ENCODE results near the gene ZNF446.
"Not testable (repeated sequence)": the region's sequence is repeated elsewhere in the genome, so short reads cannot be mapped to it uniquely, and the experiment has no call there.

The ZNF446 gene

DNA sequence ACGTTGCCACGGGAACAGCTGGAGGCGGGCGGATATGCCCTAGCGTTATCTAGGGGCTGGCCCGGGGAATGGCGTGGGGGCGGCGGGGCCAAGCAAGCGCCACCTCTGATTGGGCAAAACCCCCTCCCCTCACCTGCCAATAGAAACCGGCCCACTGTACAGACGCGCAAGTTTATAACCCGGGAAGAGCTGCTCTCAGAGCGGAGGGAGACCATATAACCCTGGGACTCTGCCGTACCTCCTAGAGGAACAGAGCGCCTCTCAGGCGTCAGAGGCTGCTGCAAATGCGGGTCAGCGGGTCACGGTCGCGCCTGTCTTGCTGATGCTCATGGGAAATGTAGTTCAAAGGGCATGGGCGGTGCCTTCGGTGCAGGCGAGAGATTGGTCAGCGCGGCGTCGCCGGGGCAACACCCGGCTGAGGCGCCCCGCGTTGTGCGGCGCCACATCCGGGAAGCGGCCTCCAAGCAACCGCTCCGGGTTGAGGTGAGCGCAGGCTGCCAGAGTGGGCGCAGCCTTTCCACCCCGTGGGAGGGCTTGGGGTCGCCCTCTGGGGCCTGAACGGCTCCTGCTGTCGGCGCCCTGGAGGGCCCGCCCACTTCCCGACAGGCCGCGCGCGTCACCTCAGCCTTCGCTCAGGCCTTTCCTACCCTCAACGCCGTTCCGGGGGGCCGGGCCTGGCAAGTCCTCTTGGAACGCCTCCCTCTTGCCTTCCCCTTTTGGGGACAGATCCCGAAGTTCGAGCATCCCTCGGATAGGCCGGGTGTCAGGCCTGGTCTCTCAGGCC, at the start of gene ZNF446:
ZNF446 (plus strand) TSS at position 639 of the 784 bp plus-strand sequence. CDS start 867 bp downstream, outside the sequence.
- DNase-seq (ENCODE audit: low read depth, low spot score), result peak; percentile 88

DNA sequence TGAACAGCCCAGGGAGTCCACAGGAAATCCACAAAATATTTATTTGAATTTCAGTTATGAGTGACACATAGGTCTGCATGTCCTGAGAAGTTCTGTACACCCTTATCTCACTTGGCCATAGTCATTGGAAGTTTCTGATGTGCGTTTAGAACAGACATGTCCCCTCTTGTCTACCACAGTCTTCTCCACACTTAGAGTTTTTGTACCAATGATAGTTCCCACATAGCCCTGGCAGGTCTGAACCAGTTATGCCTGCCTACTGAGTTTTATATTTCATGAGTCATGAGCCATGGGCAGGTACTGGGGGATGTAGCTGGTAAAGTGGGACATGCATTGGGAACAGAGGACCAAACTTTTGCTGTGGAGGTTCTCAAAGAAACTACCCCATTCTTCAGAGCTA, 47.5 kb upstream of the ZNF446 start:
- no peak for DNase-seq (ENCODE audit: low read depth, low spot score)

DNA sequence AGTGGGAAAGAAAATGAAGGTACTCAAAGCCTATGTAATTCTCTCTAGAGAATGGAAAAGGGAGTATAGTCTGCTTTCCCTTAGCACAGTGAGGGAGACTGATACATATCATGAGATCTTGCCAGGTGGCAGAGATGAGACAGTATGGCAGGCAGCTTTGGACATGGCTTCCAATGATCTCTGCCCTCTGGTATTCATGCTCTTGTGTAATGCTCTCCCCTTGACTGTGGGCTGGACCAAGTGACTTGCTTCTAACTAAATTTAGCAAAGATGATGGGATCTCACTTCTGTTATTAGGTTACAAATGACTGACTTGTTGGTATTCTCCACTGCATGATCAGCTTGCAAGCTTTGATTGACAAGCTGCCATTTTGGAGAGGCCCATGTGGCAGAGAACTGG, 46.4 kb upstream of the ZNF446 start:
- no peak for DNase-seq (ENCODE audit: low read depth, low spot score)

DNA sequence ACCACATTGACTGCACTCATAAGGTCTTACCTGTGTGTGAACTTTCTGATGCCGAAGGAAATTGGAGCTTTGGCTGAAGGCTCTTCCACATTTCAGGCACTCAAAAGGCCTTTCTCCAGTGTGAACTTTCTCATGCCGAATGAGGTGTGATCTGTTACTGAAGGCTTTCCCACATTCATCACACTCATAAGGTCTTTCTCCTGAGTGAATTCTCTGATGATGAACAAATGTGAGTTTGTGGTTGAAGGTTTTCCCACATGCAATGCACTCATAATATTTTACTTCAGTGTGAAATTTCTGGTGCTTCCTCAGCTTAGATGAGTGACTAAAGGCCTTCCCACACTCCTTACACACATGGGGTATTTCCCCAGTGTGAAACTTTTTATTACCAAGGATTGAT, 41.9 kb upstream of the ZNF446 start:
- no peak for DNase-seq (ENCODE audit: low read depth, low spot score)

DNA sequence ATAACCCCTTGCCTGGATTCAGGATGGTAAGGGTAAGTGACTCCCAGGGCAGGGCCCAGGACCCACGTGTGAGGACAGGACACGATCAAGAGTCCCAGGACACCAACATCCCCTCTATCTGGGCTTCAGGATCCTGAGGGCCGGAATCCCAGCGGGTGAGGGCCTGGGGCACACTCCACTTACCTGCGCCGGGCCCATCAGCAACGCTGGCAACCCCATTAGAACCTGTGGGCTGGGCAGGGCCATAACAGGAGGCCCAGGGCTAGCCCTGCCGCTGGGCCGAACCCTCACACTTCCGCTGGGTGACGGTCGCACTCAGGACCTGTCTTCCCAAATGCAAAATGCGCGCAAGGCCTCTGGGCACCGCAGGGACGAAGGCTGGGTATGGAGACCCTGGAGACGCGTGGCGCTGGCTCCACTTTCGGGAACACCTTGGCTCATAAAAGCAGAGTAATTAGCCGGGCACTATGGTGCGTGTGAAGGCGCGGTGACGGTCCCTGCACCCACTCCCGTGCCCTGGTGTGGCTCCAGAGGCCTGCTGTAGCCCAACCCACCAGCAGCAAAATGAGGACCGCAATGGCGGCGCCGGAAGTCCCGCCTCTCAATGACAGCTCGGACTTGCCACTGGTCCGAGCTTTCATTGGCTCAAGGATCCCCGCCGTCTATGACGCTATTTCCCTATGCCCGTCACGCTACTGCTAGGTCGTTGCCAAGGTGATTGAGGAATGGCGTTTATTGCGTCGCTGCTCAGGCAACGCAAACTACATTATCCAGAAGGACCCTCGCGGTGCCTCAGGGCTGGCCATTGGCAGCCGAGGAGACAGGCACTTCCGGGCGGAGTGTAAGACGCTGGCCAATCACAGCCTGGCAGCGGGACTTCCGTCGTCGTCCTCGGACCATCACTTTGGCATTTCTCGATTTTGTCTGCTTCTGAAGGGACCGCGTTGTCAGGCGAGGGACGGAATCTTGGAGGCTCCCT, 36.3 kb upstream of the ZNF446 start, which contains the start of gene ZNF132:
ZNF132 (minus strand) TSS at position 578 of the 979 bp plus-strand sequence; CDS start at position 246, 332 bp downstream.
- DNase-seq (ENCODE audit: low read depth, low spot score), result peak; percentile 89

DNA sequence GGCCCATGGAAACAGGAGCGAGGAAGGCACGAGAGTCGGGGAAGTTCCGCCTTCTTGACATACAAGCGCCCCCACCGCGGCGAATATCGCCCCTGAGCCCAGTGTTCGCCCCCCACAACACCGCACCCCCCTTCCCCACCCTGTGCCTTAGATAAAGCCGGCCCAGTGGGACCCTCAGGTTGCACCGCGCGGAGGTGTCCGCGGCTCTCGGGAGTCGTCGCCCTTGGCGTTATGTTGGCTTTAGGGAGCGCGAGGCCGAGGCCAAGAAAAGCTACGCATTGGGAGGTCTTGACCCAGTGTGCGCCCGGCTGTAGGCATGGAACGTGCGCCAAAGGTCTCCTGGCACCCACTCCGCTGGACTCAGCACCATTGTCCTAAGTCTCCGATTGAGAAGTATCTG, 35.6 kb upstream of the ZNF446 start:
- no peak for DNase-seq (ENCODE audit: low read depth, low spot score)

DNA sequence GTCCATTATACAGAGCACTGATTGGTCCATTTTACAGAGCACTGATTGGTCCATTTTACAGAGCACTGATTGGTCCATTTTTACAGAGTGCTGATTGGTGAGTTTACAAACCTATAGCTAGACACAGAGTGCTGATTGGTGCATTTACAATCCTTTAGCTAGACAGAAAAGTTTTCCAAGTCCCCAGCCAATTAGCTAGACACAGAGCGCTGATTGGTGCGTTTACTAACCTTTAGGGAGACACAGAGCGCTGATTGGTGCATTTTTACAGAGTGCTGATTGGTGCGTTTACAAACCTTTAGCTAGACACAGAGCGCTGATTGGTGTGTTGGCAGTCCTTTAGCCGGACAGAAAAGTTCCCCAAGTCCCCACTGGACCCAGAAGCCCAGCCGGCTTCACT, 33.2 kb upstream of the ZNF446 start:
- DNase-seq (ENCODE audit: low read depth, low spot score), result not testable (repeated sequence)

DNA sequence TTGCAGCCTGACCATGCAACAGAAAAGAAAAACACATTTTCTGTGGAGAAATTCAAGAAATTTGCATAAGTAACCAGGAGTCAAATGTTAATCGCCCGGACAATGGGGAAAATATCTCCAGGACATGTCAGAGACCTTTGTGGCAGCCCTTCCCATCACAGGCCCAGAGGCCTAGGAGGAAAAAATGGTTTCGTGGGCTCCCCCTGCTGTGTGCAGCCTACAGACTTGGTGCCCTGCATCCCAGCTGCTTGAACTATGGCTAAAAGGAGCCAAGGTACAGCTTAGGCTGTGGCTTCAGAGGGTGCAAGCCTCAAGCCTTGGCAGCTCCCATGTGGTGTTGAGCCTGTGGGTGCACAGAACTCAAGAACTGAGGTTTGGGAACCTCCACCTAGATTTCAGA, 27.3 kb upstream of the ZNF446 start:
- DNase-seq (ENCODE audit: low read depth, low spot score), result not testable (repeated sequence)

DNA sequence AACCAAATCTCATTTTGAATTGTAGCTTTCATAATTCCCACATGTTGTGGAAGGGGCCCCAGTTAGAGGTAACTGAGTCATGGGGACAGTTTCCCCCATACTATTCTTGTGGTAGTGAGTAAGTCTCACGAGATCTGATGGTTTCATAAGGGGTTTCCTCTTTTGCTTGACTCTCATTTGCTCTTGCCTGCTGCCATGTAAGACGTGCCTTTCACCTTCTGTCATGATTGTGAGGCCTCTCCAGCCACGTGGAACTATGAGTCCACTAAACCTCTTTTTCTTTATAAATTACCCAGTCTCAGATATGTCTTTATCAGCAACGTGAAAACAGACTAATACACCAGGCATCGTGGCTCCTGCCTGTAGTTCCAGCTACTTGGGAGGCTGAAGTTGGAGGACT, 26.2 kb upstream of the ZNF446 start:
- DNase-seq (ENCODE audit: low read depth, low spot score), result not testable (repeated sequence)

DNA sequence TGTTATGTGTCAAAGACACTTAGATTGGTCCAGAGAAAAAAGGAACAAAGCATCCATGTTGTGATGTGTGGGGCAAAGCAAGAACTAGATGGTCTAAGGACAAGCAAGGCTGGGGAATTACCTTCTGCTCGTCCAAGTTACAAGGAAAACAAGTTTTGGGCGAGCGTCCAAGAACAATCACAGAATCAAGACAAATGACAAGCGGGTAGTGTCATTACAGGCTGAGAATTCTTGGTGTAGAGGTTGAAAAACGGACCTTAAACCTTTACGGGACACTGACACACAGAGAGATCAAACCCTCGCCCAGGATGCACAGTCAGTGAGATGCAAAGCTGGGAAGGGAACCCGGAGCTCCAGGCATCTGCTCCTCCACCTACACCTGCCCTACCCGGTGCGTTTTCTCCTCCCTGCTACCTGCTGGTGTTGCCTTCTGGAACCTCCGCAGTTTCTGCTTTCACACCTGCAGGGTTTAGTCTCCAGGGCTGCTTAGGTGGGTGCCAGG, 25.2 kb upstream of the ZNF446 start:
- DNase-seq (ENCODE audit: low read depth, low spot score), result no peak

DNA sequence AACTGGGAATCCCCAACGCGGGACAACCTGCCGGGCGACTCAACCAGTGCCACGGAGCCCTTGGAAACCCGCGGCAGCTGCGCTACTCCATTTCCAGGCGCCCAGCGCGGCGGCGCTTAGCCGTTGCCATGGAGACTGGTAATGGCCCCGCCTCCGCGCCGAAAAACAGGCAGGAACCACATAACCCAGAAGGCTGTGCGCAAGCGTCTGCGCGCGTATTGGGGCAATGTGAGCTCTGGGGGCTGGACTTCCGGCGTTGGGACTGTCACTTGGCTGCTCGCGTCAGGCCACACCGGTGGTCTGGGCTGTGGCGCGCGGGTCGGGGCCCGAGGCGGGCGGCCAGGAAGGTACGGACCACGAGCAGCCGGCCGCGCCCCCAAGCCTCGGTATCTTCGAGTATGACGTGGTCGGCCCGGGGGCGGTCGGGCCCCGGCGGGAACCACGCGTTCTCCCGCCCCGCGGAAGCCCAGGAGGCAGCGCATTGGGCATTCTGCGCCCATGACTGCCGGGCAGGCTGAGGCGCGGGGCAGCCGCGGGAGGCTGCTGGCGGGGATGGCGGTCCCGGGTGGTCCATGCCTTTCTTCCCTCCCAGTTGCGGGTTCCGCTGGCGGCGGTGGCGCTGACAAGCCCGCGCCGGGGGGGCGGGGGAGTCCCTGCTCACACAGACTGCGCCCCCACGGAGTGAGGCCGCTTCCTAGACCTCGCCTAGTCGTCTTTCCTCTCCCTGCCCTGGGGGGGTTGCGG, 24.6 kb upstream of the ZNF446 start, which contains the start of gene ZNF324B:
ZNF324B (plus strand) TSS at position 265 of the 744 bp plus-strand sequence. CDS start 2,080 bp downstream, outside the sequence.
- peak; percentile 86 for DNase-seq (ENCODE audit: low read depth, low spot score)

DNA sequence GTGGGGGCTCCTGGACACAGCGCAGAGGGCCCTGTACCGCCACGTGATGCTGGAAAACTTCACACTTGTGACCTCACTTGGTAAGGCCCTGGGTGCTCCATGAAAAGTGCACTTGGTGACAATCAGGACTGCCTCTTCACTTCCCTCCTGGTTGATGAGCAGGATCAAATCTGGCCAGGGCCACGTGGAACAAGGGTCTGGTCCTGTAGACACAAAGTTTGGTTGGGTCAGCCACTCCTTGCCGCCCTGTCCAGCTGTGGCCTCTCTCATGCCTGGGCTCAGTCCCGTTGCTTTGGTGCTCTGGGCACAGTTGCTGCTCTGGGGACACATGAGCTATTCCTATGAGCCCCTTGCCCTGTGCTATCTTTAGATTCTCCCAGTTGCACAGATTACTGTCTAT, 22.4 kb upstream of the ZNF446 start:
- DNase-seq (ENCODE audit: low read depth, low spot score), result no peak

DNA sequence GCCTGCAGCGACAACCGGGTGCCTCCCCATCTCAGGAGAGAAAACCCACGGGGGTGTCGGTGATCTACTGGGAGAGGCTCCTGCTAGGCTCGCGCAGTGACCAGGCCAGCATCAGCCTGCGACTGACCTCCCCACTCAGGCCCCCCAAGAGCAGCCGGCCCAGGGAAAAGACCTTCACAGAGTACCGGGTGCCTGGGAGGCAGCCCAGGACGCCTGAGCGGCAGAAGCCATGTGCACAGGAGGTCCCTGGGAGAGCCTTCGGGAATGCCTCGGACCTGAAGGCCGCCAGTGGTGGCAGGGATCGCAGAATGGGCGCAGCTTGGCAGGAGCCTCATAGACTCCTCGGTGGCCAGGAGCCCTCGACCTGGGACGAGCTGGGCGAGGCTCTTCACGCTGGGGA, 20.8 kb upstream of the ZNF446 start:
- no peak for DNase-seq (ENCODE audit: low read depth, low spot score)

DNA sequence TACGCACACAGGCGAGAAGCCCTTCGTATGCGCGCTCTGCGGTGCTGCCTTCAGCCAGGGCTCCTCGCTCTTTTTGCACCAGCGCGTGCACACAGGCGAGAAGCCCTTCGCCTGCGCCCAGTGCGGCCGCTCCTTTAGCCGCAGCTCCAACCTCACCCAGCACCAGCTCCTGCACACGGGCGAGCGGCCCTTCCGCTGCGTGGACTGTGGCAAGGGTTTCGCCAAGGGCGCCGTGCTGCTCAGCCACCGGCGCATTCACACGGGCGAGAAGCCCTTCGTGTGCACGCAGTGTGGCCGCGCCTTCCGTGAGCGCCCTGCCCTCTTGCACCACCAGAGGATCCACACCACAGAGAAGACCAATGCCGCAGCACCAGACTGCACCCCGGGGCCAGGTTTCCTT, 20.0 kb upstream of the ZNF446 start:
- DNase-seq (ENCODE audit: low read depth, low spot score), result no peak

DNA sequence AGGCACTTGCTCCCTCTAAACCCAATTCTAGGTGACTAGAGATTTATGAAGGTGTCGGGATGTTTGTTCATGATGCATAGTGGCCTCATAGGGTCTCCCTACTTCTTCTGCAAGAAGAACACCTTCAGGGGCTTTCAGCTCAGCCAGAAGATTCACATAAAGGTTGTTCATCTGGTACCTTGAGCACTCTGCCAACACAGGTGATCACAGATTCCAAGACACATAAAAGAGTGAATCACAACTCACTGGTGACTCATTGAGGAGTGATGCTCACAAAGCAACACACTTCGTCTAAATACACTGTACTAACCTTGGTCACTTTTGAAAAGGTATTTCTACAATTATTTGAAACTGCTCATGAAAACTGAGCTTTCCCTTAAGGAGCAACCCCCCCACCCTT, 16.1 kb upstream of the ZNF446 start:
- DNase-seq (ENCODE audit: low read depth, low spot score), result no peak

DNA sequence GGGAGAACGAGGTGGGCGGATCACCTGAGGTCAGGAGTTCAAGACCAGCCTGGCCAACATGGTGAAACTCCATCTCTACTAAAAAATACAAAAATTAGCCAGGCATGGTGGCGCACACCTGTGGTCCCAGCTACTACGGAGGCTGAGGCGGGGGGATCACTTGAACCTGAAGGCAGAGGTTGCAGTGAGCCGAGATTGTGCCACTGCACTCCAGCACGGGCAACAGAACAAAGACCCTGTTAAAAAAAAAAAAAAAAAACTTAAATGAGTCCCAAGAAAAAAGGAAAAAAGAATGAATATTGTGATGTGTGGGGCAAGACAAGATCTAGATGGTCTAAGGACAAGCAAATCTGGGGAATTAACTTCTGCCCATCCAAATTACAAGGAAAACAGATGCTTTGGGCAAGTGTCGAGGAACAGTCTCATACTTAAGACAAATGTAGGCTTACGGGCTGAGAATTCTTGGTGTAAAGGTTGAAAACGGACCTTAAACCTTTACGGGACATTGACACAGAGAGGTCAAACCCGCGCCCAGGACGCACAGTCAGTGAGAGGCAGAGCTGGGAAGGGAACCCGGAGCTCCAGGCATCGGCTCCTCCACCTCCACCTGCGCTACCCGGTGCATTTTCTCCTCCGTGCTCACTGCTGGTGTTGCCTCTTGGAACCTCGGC, 9.9 kb upstream of the ZNF446 start:
- DNase-seq (ENCODE audit: low read depth, low spot score), result no peak

DNA sequence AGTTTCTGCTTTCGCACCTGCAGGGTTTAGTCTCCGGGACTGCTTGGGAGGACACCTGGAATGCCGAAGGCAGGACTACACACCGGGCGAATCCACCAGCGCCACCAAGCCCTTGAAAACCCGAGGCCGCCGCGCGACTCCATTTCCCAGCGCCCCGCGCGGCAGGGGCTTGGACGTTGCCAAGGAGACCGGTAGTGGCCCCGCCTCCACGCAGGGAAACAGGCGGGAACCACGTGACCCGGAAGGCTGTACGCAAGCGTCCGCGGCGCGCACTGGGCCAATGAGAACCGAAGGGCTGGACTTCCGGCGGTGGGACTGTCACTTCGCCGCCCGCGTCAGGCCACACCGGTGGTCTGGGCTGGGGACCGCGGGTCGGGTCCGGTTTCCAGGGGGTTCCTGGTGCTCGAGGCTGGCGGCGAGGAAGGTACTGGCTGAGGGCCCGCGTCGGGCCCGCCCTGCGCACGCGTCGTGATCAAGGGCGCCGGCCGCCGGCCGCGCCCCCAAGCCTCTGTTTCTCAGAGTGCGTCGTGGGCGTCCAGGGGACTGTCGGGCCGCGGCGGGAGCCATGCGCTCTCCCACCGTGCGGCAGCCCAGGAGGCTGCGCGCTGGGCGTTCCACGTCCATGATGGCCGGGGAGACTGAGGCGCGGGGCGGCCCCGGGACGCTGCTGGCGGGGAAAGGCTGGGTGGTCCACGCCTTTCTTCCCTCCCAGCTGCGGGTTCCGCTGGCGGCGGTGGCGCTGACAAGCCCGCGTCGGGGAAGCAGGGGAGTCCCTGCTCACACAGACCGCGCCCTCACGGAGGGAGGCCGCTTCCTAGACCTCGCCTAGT, 9.2 kb upstream of the ZNF446 start, which contains the start of gene ZNF324:
ZNF324 (plus strand) TSS at position 321 of the 830 bp plus-strand sequence. CDS start 2,106 bp downstream, outside the sequence.
- peak; percentile 88 for DNase-seq (ENCODE audit: low read depth, low spot score)

DNA sequence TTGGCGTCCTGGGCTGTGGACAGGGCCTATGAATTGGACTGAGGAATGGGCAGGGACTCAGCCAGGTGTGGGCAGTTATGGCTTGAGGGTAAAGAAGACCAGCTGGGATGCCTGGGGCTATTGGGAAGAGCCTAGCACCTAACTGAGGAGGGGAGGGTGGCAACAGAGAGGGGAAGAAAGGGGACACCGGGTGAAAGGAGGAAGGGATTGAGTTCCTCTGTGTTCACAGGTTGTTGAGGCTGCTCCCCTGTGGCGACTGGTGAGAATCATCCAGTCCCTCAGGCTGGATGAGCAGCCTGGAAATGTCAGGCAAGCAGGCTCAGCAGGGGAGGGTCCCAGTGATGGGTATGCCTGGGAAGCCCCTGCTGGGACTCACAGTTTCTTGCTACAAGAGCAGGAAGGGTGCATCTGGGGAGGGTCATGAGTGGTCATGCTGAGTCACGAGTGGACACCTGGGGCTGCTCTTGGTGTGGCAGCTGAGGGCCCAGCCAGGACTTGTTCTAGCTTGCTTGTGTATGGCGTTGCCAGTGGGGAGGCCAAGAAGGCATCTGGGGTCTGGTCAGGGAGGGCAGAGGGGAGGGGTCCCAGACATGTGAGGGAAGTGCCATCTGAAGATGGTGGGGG, 7.8 kb upstream of the ZNF446 start:
- no peak for DNase-seq (ENCODE audit: low read depth, low spot score)
